HCT116 (cell line): Measurements from ENCODE around the gene CIDEC. TPM values are rescaled to one million over a fixed set of nuclear protein-coding genes. Genes with fewer than 3 reads are reported as not detected.
A peak's percentile ranks its signal among the peaks of the same experiment; 100 is the strongest.
"Not testable (repeated sequence)": the region's sequence is repeated elsewhere in the genome, so short reads cannot be mapped to it uniquely, and the experiment has no call there.

Experiments
- ATAC-seq: fragments of 200-7000 bp; cut with Tn5 transposase; 2 replicates; pipeline ENCODE4 v1.9.1; 2020; ENCODE audit warnings: mild to moderate bottlenecking, moderate library complexity
- BruUV-seq: library from RNA; stranded (reverse); fragments of 400-500 nt; replicated peaks from 2 replicates; lab custom pipeline; 2021; lab: Mats Ljungman, UMichigan
- CTCF ChIA-PET: fragments of 300-600 bp; sonication (Branson Sonifier 250); formaldehyde crosslinking; loops from one replicate; lab custom pipeline; 2021; ENCODE audit warnings: antibody characterized with exemption; lab: Charles Lee
- POLR2A ChIA-PET: fragments of 300-600, 350-600 bp; sonication (Branson Sonifier 250); formaldehyde crosslinking; loops from one replicate; lab custom pipeline; 2021; ENCODE audit warnings: antibody characterized with exemption; lab: Charles Lee
- RAD21 ChIA-PET, 2 experiments: fragments of 300-600 bp; sonication (Branson Sonifier 250); formaldehyde crosslinking; loops; one replicate each; lab custom pipeline; 2023; ENCODE audit warnings: low total read pairs in 2 of 2; ENCODE audit not compliant: uncharacterized antibody in 2 of 2, unreplicated experiment in 2 of 2, low non-redundant PET in 1 of 2; lab: Charles Lee
- DNase-seq: peaks from one replicate; pipeline ENCODE4 v3.0.0-alpha.2; 2010; ENCODE audit warnings: low read depth, low spot score
- H2AFZ ChIP-seq: fragments of 200-600 bp; shearing (Covaris generic), sonication (generic); 2 replicates; pipeline ENCODE4 v1.6.1; 2017; ENCODE audit warnings: low read depth, mixed run types, mixed read lengths, antibody characterized with exemption, low read length; ENCODE audit not compliant: poor library complexity, severe bottlenecking
- H3K27ac ChIP-seq: 2 replicates; pipeline ENCODE4 v1.5.1; 2012; ENCODE audit warnings: low read depth, low read length
- H3K27me3 ChIP-seq: fragments of 200-600 bp; sonication (generic); 2 replicates; pipeline ENCODE4 v1.6.1; 2016; ENCODE audit warnings: mixed run types, low read length, mixed read lengths; ENCODE audit not compliant: insufficient read depth
- H3K36me3 ChIP-seq, 2 experiments: fragments of 200-500 bp in 1 of 2; fragments of 200-600 bp in 1 of 2; sonication (Bioruptor generic) in 1 of 2; sonication (generic) in 1 of 2; 2 replicates each; pipeline versions ENCODE4 v1.5.1 to v1.6.1; 2014 to 2016; ENCODE audit warnings: low read length in 2 of 2, inconsistent platforms in 1 of 2, mixed read lengths in 1 of 2, mixed run types in 1 of 2; ENCODE audit not compliant: insufficient read depth in 2 of 2, control insufficient read depth in 1 of 2
- H3K4me1 ChIP-seq, 2 experiments: fragments of 200-600 bp in 1 of 2; sonication (generic) in 1 of 2; 2 replicates each; pipeline versions ENCODE4 v1.5.1 to v1.6.1; 2012 to 2017; ENCODE audit warnings: low read length in 2 of 2, inconsistent platforms in 1 of 2, mild to moderate bottlenecking in 1 of 2, mixed read lengths in 1 of 2, mixed run types in 1 of 2, moderate library complexity in 1 of 2; ENCODE audit not compliant: insufficient read depth in 2 of 2, control insufficient read depth in 1 of 2
- H3K4me2 ChIP-seq: fragments of 200-600 bp; sonication (generic); 2 replicates; pipeline ENCODE4 v1.6.1; 2017; ENCODE audit warnings: mixed run types, low read length, mixed read lengths
- H3K4me3 ChIP-seq, 2 experiments: fragments of 200-600 bp in 1 of 2; sonication (generic) in 1 of 2; replicated peaks in 1 of 2; 2 replicates each; pipeline ENCODE4 v1.5.1; 2011 to 2016; ENCODE audit warnings: low read length in 2 of 2, control low read depth in 1 of 2, low read depth in 1 of 2, mild to moderate bottlenecking in 1 of 2, mixed read lengths in 1 of 2, mixed run types in 1 of 2
- H3K79me2 ChIP-seq: fragments of 200-600 bp; sonication (generic); 2 replicates; pipeline ENCODE4 v1.6.1; 2017; ENCODE audit warnings: mild to moderate bottlenecking, mixed run types, low read length, moderate library complexity, mixed read lengths; ENCODE audit not compliant: insufficient read depth
- H3K9ac ChIP-seq: fragments of 200-600 bp; sonication (generic); 2 replicates; pipeline ENCODE4 v1.6.1; 2016; ENCODE audit warnings: low read length, mixed read lengths
- H3K9me2 ChIP-seq: fragments of 200-600 bp; sonication (generic), shearing (Covaris generic); 2 replicates; pipeline ENCODE4 v1.6.1; 2017; ENCODE audit warnings: mixed run types, mild to moderate bottlenecking, moderate library complexity; ENCODE audit not compliant: insufficient read depth
- H3K9me3 ChIP-seq, 2 experiments: fragments of 200-500 bp in 1 of 2; fragments of 200-600 bp in 1 of 2; sonication (Bioruptor generic) in 1 of 2; sonication (generic) in 1 of 2; 2 replicates each; pipeline ENCODE4 v1.6.1; 2014 to 2017; ENCODE audit warnings: low read length in 2 of 2, mixed read lengths in 2 of 2, inconsistent platforms in 1 of 2, low read depth in 1 of 2, mild to moderate bottlenecking in 1 of 2, mixed run types in 1 of 2, moderate library complexity in 1 of 2; ENCODE audit not compliant: control insufficient read depth in 1 of 2, insufficient read depth in 1 of 2
- H4K20me1 ChIP-seq: fragments of 200-600 bp; sonication (generic), shearing (Covaris generic); 2 replicates; pipeline ENCODE4 v1.6.1; 2017; ENCODE audit warnings: mixed run types, mild to moderate bottlenecking, moderate library complexity; ENCODE audit not compliant: insufficient read depth
- CEBPB ChIP-seq: IDR thresholded peaks from 2 replicates; pipeline ENCODE4 v1.6.1; 2012; ENCODE audit warnings: low read depth
- MAX ChIP-seq: IDR thresholded peaks from 2 replicates; pipeline ENCODE4 v1.6.1; 2012
- YY1 ChIP-seq: IDR thresholded peaks from 2 replicates; pipeline ENCODE4 v1.6.1; 2011; ENCODE audit warnings: low read length, low read depth, moderate library complexity, mild to moderate bottlenecking; ENCODE audit not compliant: insufficient replicate concordance; ENCODE audit errors: extremely low read depth
- intact Hi-C: fragments of 100-400 bp; cut with micrococcal nuclease; formaldehyde crosslinking; loops from 2 replicates; pipeline ENCODE4 v1.10.0; 2022
- total RNA-seq: library from RNA; stranded (reverse); gene quantifications from one replicate; pipeline ENCODE4 v1.2.1, GENCODE V29; 2021; ENCODE audit not compliant: unreplicated experiment

Gene CIDEC
- total RNA-seq, 1 experiment from 2014 or later: not detected

DNA sequence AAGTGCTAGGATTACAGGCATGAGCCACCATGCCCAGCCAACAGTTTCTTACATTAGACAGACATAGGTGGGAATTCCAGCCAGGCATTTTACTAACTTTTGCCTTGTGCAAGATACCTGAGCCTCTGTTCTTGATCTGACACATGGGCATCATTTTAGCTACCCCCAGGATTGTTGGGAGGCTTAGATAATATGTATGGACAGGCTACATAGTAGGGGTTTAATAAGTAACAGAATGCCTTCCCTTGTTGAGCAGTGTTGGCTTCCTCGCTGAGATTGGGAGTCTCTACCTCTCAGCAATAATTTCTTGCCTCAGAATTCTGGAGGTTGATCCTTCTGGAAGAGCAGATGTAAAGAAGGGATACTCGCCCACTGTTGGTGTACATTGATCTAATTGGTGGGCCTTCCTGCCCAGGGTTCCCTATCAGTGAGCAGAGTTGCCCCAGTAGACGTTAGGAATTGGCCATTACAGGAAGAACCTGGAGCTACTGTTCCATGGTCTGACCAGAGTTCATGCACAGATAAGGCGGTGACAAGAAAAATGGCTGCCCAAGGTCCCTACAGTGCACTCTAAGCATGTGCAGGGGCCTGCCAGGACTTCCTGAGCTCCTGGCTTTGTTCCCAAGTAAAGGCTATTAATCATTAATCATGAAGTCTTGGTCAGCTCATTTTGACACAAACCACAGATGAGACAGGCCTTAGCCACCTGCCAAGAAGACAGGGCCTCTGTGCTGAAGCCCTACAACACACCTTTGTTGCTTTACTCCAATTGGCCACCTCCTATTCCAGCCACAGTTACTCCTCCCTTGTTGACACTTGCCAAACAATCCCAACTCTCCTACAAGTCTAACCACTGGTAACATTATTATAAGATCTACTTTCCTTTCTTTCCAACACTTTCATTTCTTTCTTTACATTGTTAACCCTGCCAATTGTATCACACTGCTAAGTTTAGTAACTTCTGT lies 17.6 kb upstream of the CIDEC start:
- no TSS peak for BruUV-seq
- H3K27me3 ChIP-seq: no peaks in the 10 kb centered on the region
- no peaks in the 10 kb centered on the region for H3K9me3 ChIP-seq
- RAD21 ChIA-PET: no interaction called here
- no peak overlapping the region for H3K27ac ChIP-seq
- no peak overlapping the region for H2AFZ ChIP-seq
- intact Hi-C loops: no loop called here
- peaks cover 7 to 12% of the 10 kb centered on the region in 2 experiments; a peak in 3 of 4 replicates for H3K36me3 ChIP-seq
- H3K9ac ChIP-seq: no peak overlapping the region
- CTCF ChIA-PET: no interaction called here
- TF ChIP-seq YY1 (peak; percentile 48), CEBPB (no peak), MAX (peak; percentile 57; the same call in 1 of the 2 replicates)
- TF ChIP-seq, all 23 proteins: peak for 2
- Histone ChIP-seq H3K79me2 (peaks cover 13% of the 10 kb centered on the region), H3K4me1 (peaks cover 10 to 42% of the 10 kb centered on the region in 2 experiments; a peak in 3 of 4 replicates), H4K20me1 (no peaks in the 10 kb centered on the region), H3K9me2 (no peaks in the 10 kb centered on the region), H3K4me2 (peak overlapping the region; percentile 30; the same call in 1 of the 2 replicates), H3K4me3 (no peak overlapping the region)
- ATAC-seq (peak; percentile 29), DNase-seq (peak; percentile 56)
- POLR2A ChIA-PET: interaction anchor here (1.0 to 1.1 kb wide), 2 partner anchors 18 to 19 kb away, joined by 3 read pairs; partner anchors contain the start of genes CIDEC and IL17RC

- H2AFZ ChIP-seq, CTCF ChIA-PET, H3K9ac ChIP-seq, H4K20me1 ChIP-seq, RAD21 ChIA-PET, H3K27me3 ChIP-seq, DNase-seq, ATAC-seq, H3K9me2 ChIP-seq, H3K27ac ChIP-seq, BruUV-seq, H3K4me3 ChIP-seq, POLR2A ChIA-PET, H3K9me3 ChIP-seq, intact Hi-C loops: not testable (repeated sequence)
- peak overlapping the region; percentile 30; the same call in 1 of the 2 replicates for H3K4me2 ChIP-seq
- peaks cover 11 to 17% of the 10 kb centered on the region in 2 experiments; a peak in 3 of 4 replicates for H3K36me3 ChIP-seq
- peaks cover 22% of the 10 kb centered on the region for H3K79me2 ChIP-seq
- peaks cover 5 to 37% of the 10 kb centered on the region in 2 experiments; a peak in 3 of 4 replicates for H3K4me1 ChIP-seq
These were observed 16.8 kb upstream of the CIDEC start for GRCh38 chr3:9896755-9897407.

- intact Hi-C loops, H3K9ac ChIP-seq, ATAC-seq, H3K4me3 ChIP-seq, RAD21 ChIA-PET, H3K27ac ChIP-seq, H3K4me2 ChIP-seq, POLR2A ChIA-PET, H4K20me1 ChIP-seq, H3K9me3 ChIP-seq, DNase-seq, H3K9me2 ChIP-seq, CTCF ChIA-PET, H3K27me3 ChIP-seq, BruUV-seq, H2AFZ ChIP-seq: not testable (repeated sequence)
- peaks cover 33% of the 10 kb centered on the region for H3K79me2 ChIP-seq
- H3K4me1 ChIP-seq: peaks cover 5 to 40% of the 10 kb centered on the region in 2 experiments; a peak in 3 of 4 replicates
- H3K36me3 ChIP-seq: peaks cover 11 to 17% of the 10 kb centered on the region in 2 experiments; a peak in 3 of 4 replicates
These were observed 15.7 kb upstream of the CIDEC start for GRCh38 chr3:9895715-9896114.
